GM23248 (cell line): ENCODE measurements around the gene COL8A1. TPM values are rescaled to one million over a fixed set of nuclear protein-coding genes. Genes with fewer than 3 reads are reported as not detected.

Source experiments
- DNase-seq: peaks from one replicate; pipeline ENCODE4 v3.0.0-alpha.2; 2015
- H2AFZ ChIP-seq: fragments of 200-600 bp; sonication (generic); 2 replicates; pipeline ENCODE4 v1.6.1; 2016; ENCODE audit warnings: antibody characterized with exemption
- H3F3A ChIP-seq: fragments of 200-600 bp; sonication (generic); 2 replicates; pipeline ENCODE4 v1.6.1; 2016; ENCODE audit warnings: mild to moderate bottlenecking, antibody characterized with exemption, mixed run types; ENCODE audit not compliant: insufficient read depth
- H3K27ac ChIP-seq: fragments of 200-600 bp; sonication (generic); 2 replicates; pipeline ENCODE4 v1.5.1; 2016; ENCODE audit warnings: mild to moderate bottlenecking
- H3K27me3 ChIP-seq: fragments of 200-600 bp; sonication (generic); replicated peaks from 2 replicates; pipeline ENCODE4 v1.6.1; 2016; ENCODE audit warnings: mild to moderate bottlenecking; ENCODE audit not compliant: insufficient read depth
- H3K36me3 ChIP-seq: fragments of 200-600 bp; sonication (generic); 2 replicates; pipeline ENCODE4 v1.6.1; 2016; ENCODE audit warnings: low read depth, mild to moderate bottlenecking
- H3K4me1 ChIP-seq: fragments of 200-600 bp; sonication (generic); 2 replicates; pipeline ENCODE4 v1.6.1; 2016; ENCODE audit warnings: mild to moderate bottlenecking; ENCODE audit not compliant: insufficient read depth
- H3K4me2 ChIP-seq: fragments of 200-600 bp; sonication (generic); one replicate; pipeline ENCODE4 v1.6.1; 2016; ENCODE audit warnings: mild to moderate bottlenecking; ENCODE audit not compliant: unreplicated experiment
- H3K4me3 ChIP-seq: fragments of 200-600 bp; sonication (generic); 2 replicates; pipeline ENCODE4 v1.5.1; 2016; ENCODE audit warnings: mild to moderate bottlenecking
- H3K79me2 ChIP-seq: fragments of 200-600 bp; sonication (generic); 2 replicates; pipeline ENCODE4 v1.6.1; 2016; ENCODE audit warnings: mild to moderate bottlenecking; ENCODE audit not compliant: insufficient read depth
- H3K9ac ChIP-seq: fragments of 200-600 bp; sonication (generic); 2 replicates; pipeline ENCODE4 v1.6.1; 2016; ENCODE audit warnings: mild to moderate bottlenecking
- H3K9me2 ChIP-seq: fragments of 200-600 bp; sonication (generic); 2 replicates; pipeline ENCODE4 v1.6.1; 2016; ENCODE audit warnings: mixed run types, mild to moderate bottlenecking, moderate library complexity; ENCODE audit not compliant: insufficient read depth
- H3K9me3 ChIP-seq: fragments of 200-600 bp; sonication (generic); one replicate; pipeline ENCODE4 v1.6.1; 2017; ENCODE audit warnings: low read depth
- H4K20me1 ChIP-seq: fragments of 200-600 bp; sonication (generic); 2 replicates; pipeline ENCODE4 v1.6.0; 2016; ENCODE audit not compliant: insufficient read depth
- EZH2 ChIP-seq: fragments of 200-600 bp; sonication (generic); IDR thresholded peaks from 2 replicates; pipeline ENCODE4 v1.6.1; 2018; ENCODE audit warnings: antibody characterized with exemption, mild to moderate bottlenecking; ENCODE audit not compliant: insufficient read depth, poor library complexity, severe bottlenecking
- EZH2phosphoT487 ChIP-seq: fragments of 200-600 bp; sonication (generic); IDR thresholded peaks from 2 replicates; pipeline ENCODE4 v1.6.1; 2018; ENCODE audit warnings: antibody characterized with exemption, moderate library complexity, mild to moderate bottlenecking, low read depth; ENCODE audit not compliant: insufficient read depth
- WGBS, 2 experiments: methylation state at CpG; one replicate each; pipeline ENCODE4 v1.1.6; 2015 to 2017; ENCODE audit warnings: low lambda C conversion rate in 2 of 2, low coverage in 1 of 2; ENCODE audit errors: missing lambda C conversion rate in 2 of 2; 5-methylcytosine and 5-hydroxymethylcytosine counted together
- in situ Hi-C: fragments of 300-500 bp; cut with MboI; formaldehyde crosslinking; loops from 2 replicates; pipeline ENCODE4 v1.15.0; 2020
- polyA plus RNA-seq: library from polyadenylated mRNA; unstranded; fragments of >200 nt; fragmentation: Nextera tagmentation; extraction: Ambion mirVana; gene quantifications from 2 replicates; pipeline ENCODE4 v1.2.1, GENCODE V29; 2016
- total RNA-seq: library from RNA; depleted of rRNA; stranded (reverse); fragments of >200 nt; shearing (Covaris generic); gene quantifications from 2 replicates; pipeline ENCODE4 v1.2.3, GENCODE V29; 2014

The COL8A1 gene
- total and polyA plus RNA-seq, 2 experiments from 2014 or later = 164 to 189 TPM

DNA sequence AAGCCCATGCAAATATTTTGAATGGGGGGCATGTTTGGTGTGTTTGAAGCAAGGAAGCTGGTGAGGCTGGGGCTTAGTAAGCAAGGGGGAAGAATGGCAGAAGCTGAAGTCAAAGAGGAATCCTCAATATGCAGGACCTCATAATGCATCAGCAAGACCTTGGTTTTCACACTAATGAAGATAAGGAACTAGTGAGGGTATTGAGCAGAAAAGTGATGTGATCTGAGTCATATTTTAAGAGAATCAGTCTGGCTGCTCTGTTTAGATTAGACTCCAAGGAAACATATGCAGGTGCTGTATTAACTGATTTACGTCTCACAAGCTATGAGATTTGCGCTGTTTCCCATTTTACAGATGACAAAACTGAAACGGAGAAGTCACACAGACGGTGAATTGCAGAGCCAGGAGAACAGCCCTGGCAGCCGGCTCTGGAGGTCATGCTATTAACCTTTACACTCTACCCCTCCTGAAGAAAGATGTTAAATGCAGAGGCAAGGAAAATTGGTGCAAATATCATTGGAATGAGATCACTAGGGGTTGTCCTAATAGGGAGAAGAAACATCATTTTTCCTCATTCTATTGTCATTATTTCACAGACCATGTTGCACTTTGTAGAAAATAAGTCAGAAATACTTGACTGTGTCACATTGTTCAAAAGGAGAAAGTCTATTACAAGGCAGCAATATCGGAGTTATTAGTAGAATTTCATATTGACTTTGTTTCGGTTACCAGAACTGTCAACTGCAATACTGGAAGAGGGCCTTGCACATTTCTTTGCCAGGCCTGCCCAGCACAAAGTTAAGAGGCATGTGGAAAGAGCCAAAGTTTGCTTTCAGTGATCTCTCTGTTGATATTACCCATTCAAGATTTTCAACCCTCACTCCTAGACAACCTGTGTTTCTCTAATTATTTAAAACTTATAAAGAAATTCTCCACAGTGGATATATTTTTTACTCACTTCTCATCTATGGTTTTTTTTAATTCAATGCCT is 64.9 kb downstream of the COL8A1 start:
- no peaks in the 10 kb centered on the region for H3K27me3 ChIP-seq
- DNase-seq = no peak
- H3K4me3 ChIP-seq = no peak overlapping the region
- in situ Hi-C loops = no loop called here
- H3K4me2 ChIP-seq = no peak overlapping the region
- H2AFZ ChIP-seq = no peak overlapping the region
- H3K36me3 ChIP-seq = no peaks in the 10 kb centered on the region; the same call in 1 of the 2 replicates
- H3K27ac ChIP-seq = no peak overlapping the region
- TF ChIP-seq EZH2phosphoT487 (no peak), EZH2 (no peak)
- H3K79me2 ChIP-seq = no peaks in the 10 kb centered on the region
- no peaks in the 10 kb centered on the region for H3K9me2 ChIP-seq
- H3F3A ChIP-seq = peaks cover 12% of the 10 kb centered on the region; the same call in 1 of the 2 replicates
- WGBS, 2 experiments = 87 to 90% methylated on average over 7 of the region's 7 CpGs
- H3K4me1 ChIP-seq = peaks cover 28% of the 10 kb centered on the region
- no peak overlapping the region for H3K9ac ChIP-seq
- H4K20me1 ChIP-seq = no peaks in the 10 kb centered on the region
- no peaks in the 10 kb centered on the region for H3K9me3 ChIP-seq

GRCh38 chr3:99704417-99704816 is 66.0 kb downstream of the COL8A1 start:
- no peaks in the 10 kb centered on the region for H3K9me2 ChIP-seq
- H3K36me3 ChIP-seq = no peaks in the 10 kb centered on the region; the same call in 1 of the 2 replicates
- in situ Hi-C loops = no loop called here

GRCh38 chr3:99706410-99706809 is 68.0 kb downstream of the COL8A1 start:
- H3F3A ChIP-seq = peaks cover 8% of the 10 kb centered on the region; the same call in 1 of the 2 replicates
- no peak overlapping the region for H3K4me3 ChIP-seq
- H3K27ac ChIP-seq = no peak overlapping the region
- H3K4me2 ChIP-seq = no peak overlapping the region
- H3K9me3 ChIP-seq = no peaks in the 10 kb centered on the region
- 0 out of 2 replicates have a peak, but pooled peaks cover 4% of the 10 kb centered on the region for H3K9me2 ChIP-seq
- in situ Hi-C loops = no loop called here
- no peaks in the 10 kb centered on the region; the same call in 1 of the 2 replicates for H3K36me3 ChIP-seq
- no peaks in the 10 kb centered on the region for H3K27me3 ChIP-seq
- no peaks in the 10 kb centered on the region for H4K20me1 ChIP-seq
- TF ChIP-seq EZH2 (no peak), EZH2phosphoT487 (no peak)
- DNase-seq = no peak
- H3K79me2 ChIP-seq = no peaks in the 10 kb centered on the region
- WGBS, 2 experiments = 37 to 59% methylated on average over 1 of the region's 1 CpG
- peaks cover 6% of the 10 kb centered on the region; the same call in 1 of the 2 replicates for H3K4me1 ChIP-seq
- H2AFZ ChIP-seq = no peak overlapping the region
- no peak overlapping the region for H3K9ac ChIP-seq

More at GRCh38 chr3:99704417-99704816, 66.0 kb downstream of the COL8A1 start:
- no peak for DNase-seq
- Histone ChIP-seq H2AFZ (no peak overlapping the region), H3K4me3 (no peak overlapping the region), H3K4me2 (no peak overlapping the region), H4K20me1 (no peaks in the 10 kb centered on the region), H3K27ac (no peak overlapping the region), H3K79me2 (no peaks in the 10 kb centered on the region), H3K9ac (no peak overlapping the region), H3K27me3 (no peaks in the 10 kb centered on the region), H3F3A (peaks cover 8% of the 10 kb centered on the region; the same call in 1 of the 2 replicates), H3K9me3 (no peaks in the 10 kb centered on the region), H3K4me1 (peaks cover 26% of the 10 kb centered on the region)
- TF ChIP-seq EZH2 (no peak), EZH2phosphoT487 (no peak)
- WGBS, 2 experiments = 92 to 94% methylated on average over 2 of the region's 2 CpGs

DNA sequence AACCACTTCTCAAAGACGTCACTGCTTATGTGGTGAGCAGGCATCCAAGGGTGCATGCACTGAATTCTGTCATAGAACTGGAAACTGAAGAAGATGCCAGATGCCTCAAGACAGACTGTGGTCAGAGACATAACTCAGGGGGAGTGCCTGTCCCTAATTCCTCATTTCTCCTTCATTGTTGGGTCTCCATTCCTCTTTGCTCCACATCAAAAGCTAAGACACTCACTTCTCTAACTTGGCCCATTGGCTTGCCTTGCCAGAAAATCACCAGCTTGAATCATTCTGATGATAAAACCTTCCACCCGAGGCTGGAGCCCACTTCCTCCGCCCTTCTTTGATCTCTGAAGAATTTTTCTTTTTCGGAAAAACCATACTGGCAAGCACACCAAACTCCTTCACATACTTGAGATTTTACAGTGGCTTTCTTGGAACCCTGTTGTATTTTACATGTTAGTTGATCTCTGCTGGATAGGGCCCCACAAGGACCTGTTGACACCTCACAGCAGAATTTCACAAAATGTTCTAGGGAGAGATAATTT is 69.9 kb downstream of the COL8A1 start:
- Histone ChIP-seq H3K79me2 (no peaks in the 10 kb centered on the region), H3K9me3 (no peaks in the 10 kb centered on the region), H3K27ac (no peak overlapping the region), H3K4me1 (no peaks in the 10 kb centered on the region), H3K4me3 (no peak overlapping the region), H2AFZ (no peak overlapping the region), H3K9me2 (0 out of 2 replicates have a peak, but pooled peaks cover 4% of the 10 kb centered on the region), H3F3A (peaks cover 8% of the 10 kb centered on the region; the same call in 1 of the 2 replicates), H3K27me3 (no peaks in the 10 kb centered on the region), H3K4me2 (no peak overlapping the region), H3K9ac (no peak overlapping the region), H4K20me1 (no peaks in the 10 kb centered on the region), H3K36me3 (peaks cover 3% of the 10 kb centered on the region; the same call in 1 of the 2 replicates)
- in situ Hi-C loops = no loop called here
- 74 to 75% methylated on average over 4 of the region's 4 CpGs for WGBS, 2 experiments
- TF ChIP-seq EZH2phosphoT487 (no peak), EZH2 (no peak)
- no peak for DNase-seq
